Measurements from ENCODE around the gene PPFIA2.

PPFIA2 gene

DNA sequence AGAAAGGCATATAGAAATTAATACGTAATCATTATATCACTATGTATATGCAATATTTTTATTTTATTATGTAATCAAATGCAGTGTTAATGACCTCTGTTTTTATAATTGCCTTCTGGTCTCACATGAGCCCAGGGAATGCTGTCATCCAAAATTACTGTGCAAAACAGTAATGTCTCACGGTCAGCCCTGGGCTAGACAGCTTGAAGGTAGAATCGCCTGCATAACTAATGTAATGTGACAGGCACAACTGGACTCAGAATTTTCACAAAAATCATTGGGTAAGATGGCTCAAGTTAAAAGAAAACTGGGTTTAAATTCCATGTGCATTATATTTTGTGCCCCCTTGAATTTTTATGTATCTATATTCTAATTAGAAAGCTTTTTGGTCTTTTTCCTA, 293.3 kb downstream of the PPFIA2 start:
- H4K91ac ChIP-seq (ENCODE audit: low read depth, low read length, poor library complexity) = no peak overlapping the region
- no peaks in the 10 kb centered on the region for H3K9me3 ChIP-seq (replicated peaks in 1 of 2; ENCODE audit: control insufficient read depth in 2 of 2, insufficient read depth in 1 of 2, low read depth in 1 of 2, low read length in 2 of 2)
- H2BK5ac ChIP-seq (ENCODE audit: low read length) = no peak overlapping the region
- H2AFZ ChIP-seq (ENCODE audit: low read length) = no peak overlapping the region
- H3K4me3 ChIP-seq (ENCODE audit: low read length in 2 of 2) = no peak overlapping the region
- H3K79me1 ChIP-seq (ENCODE audit: low read depth, low read length) = no peaks in the 10 kb centered on the region
- H3K4ac ChIP-seq (ENCODE audit: low read length) = no peak overlapping the region
- H3K23ac ChIP-seq (ENCODE audit: low read depth, low read length, poor library complexity) = no peak overlapping the region
- no peak overlapping the region for H3K18ac ChIP-seq (ENCODE audit: low read length)
- H3K27me3 ChIP-seq (ENCODE audit: control insufficient read depth in 3 of 3, insufficient read depth in 3 of 3, low read depth in 1 of 3, low read length in 3 of 3) = no peaks in the 10 kb centered on the region
- H3K4me2 ChIP-seq (ENCODE audit: insufficient read depth, low read length, poor library complexity, severe bottlenecking) = no peak overlapping the region
- H3K27ac ChIP-seq (replicated peaks; ENCODE audit: low read length) = no peak overlapping the region
- no peak overlapping the region for H3K9ac ChIP-seq (ENCODE audit: low read depth, low read length, poor library complexity)
- no peaks in the 10 kb centered on the region for H3K4me1 ChIP-seq (ENCODE audit: control insufficient read depth in 2 of 2, insufficient read depth in 1 of 2, low read depth in 1 of 2, low read length in 2 of 2)
- H2AK5ac ChIP-seq (ENCODE audit: low read depth, low read length) = no peak overlapping the region
- no peaks in the 10 kb centered on the region for H3K36me3 ChIP-seq (replicated peaks in 1 of 2; ENCODE audit: control insufficient read depth in 2 of 2, insufficient read depth in 2 of 2, low read length in 2 of 2)
- no peak for DNase-seq (ENCODE audit: low spot score)
- WGBS, 2 donors (ENCODE audit: extremely low coverage in 2 of 2, insufficient read length in 2 of 2, insufficient replicate concordance in 1 of 2) = no CpG with 5 or more reads among the region's 3 CpGs
- no peak overlapping the region for H4K8ac ChIP-seq (ENCODE audit: low read depth, low read length)
- no peak overlapping the region for H2BK120ac ChIP-seq (ENCODE audit: low read depth, low read length)
- H2BK12ac ChIP-seq (ENCODE audit: low read length) = no peak overlapping the region
- no peak overlapping the region for H2BK15ac ChIP-seq (ENCODE audit: low read length)
- no peak overlapping the region for H3K14ac ChIP-seq (ENCODE audit: low read length)

DNA sequence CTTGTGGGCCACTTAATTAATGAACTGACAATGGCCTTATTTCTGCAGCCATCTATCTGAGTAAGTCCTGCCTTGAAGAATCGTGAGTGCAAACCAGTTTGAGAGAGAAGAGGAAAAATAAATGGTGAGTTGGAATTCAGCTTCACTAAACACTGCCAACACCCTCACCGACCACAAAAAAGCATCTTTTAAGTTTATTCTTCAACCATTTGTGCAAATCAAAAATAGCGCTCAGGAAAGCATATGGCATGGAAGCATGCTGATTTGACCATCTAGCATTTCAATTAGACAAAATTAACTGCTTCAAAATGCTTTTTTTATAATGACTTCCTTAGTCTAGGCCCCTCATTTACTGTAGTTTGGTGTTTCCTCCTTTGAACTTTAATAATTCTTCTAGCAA, 294.0 kb downstream of the PPFIA2 start:
- H4K91ac ChIP-seq (ENCODE audit: low read depth, low read length, poor library complexity) = no peak overlapping the region
- no peaks in the 10 kb centered on the region for H3K27me3 ChIP-seq (ENCODE audit: control insufficient read depth in 3 of 3, insufficient read depth in 3 of 3, low read depth in 1 of 3, low read length in 3 of 3)
- H2AFZ ChIP-seq (ENCODE audit: low read length) = no peak overlapping the region
- no peak for DNase-seq (ENCODE audit: low spot score)
- no peaks in the 10 kb centered on the region for H3K79me1 ChIP-seq (ENCODE audit: low read depth, low read length)
- H3K9me3 ChIP-seq (replicated peaks in 1 of 2; ENCODE audit: control insufficient read depth in 2 of 2, insufficient read depth in 1 of 2, low read depth in 1 of 2, low read length in 2 of 2) = no peaks in the 10 kb centered on the region
- H3K4me2 ChIP-seq (ENCODE audit: insufficient read depth, low read length, poor library complexity, severe bottlenecking) = no peak overlapping the region
- H3K14ac ChIP-seq (ENCODE audit: low read length) = no peak overlapping the region
- no peaks in the 10 kb centered on the region for H3K4me1 ChIP-seq (ENCODE audit: control insufficient read depth in 2 of 2, insufficient read depth in 1 of 2, low read depth in 1 of 2, low read length in 2 of 2)
- no peak overlapping the region for H3K23ac ChIP-seq (ENCODE audit: low read depth, low read length, poor library complexity)
- H2BK120ac ChIP-seq (ENCODE audit: low read depth, low read length) = no peak overlapping the region
- H3K27ac ChIP-seq (replicated peaks; ENCODE audit: low read length) = no peak overlapping the region
- H3K9ac ChIP-seq (ENCODE audit: low read depth, low read length, poor library complexity) = no peak overlapping the region
- WGBS, 2 donors (ENCODE audit: extremely low coverage in 2 of 2, insufficient read length in 2 of 2, insufficient replicate concordance in 1 of 2) = no CpG with 5 or more reads among the region's 3 CpGs
- no peaks in the 10 kb centered on the region for H3K36me3 ChIP-seq (replicated peaks in 1 of 2; ENCODE audit: control insufficient read depth in 2 of 2, insufficient read depth in 2 of 2, low read length in 2 of 2)
- no peak overlapping the region for H2BK5ac ChIP-seq (ENCODE audit: low read length)
- H4K8ac ChIP-seq (ENCODE audit: low read depth, low read length) = no peak overlapping the region
- H2AK5ac ChIP-seq (ENCODE audit: low read depth, low read length) = no peak overlapping the region
- H2BK12ac ChIP-seq (ENCODE audit: low read length) = no peak overlapping the region
- no peak overlapping the region for H2BK15ac ChIP-seq (ENCODE audit: low read length)
- no peak overlapping the region for H3K4me3 ChIP-seq (ENCODE audit: low read length in 2 of 2)
- H3K4ac ChIP-seq (ENCODE audit: low read length) = no peak overlapping the region
- H3K18ac ChIP-seq (ENCODE audit: low read length) = no peak overlapping the region

DNA sequence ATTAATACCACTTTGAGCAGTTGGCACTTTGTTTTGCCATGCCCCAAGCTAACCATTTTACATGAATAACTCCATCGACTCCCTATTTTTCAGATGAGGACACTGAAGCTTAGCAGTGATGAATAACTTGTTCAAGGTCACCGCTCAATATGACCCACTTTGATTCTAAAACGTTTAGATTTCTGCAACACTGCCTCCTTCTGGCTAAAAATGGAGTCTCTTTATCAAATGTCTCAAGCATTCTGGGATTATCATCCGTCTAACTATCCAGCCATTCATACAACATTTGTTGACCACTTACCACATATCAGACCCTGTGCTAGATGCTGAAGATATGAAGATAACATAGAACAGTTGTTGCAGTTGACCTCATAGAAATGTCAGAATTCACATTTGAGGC, 298.0 kb downstream of the PPFIA2 start:
- no peak overlapping the region for H2BK12ac ChIP-seq (ENCODE audit: low read length)
- WGBS, 2 donors (ENCODE audit: extremely low coverage in 2 of 2, insufficient read length in 2 of 2, insufficient replicate concordance in 1 of 2) = no CpG with 5 or more reads among the region's 4 CpGs
- H2BK120ac ChIP-seq (ENCODE audit: low read depth, low read length) = no peak overlapping the region
- no peak overlapping the region for H3K4me3 ChIP-seq (ENCODE audit: low read length in 2 of 2)
- no peak overlapping the region for H3K27ac ChIP-seq (replicated peaks; ENCODE audit: low read length)
- H2AK5ac ChIP-seq (ENCODE audit: low read depth, low read length) = no peak overlapping the region
- H3K4ac ChIP-seq (ENCODE audit: low read length) = no peak overlapping the region
- no peak overlapping the region for H2BK5ac ChIP-seq (ENCODE audit: low read length)
- H3K4me1 ChIP-seq (ENCODE audit: control insufficient read depth in 2 of 2, insufficient read depth in 1 of 2, low read depth in 1 of 2, low read length in 2 of 2) = no peaks in the 10 kb centered on the region
- H2BK15ac ChIP-seq (ENCODE audit: low read length) = no peak overlapping the region
- no peaks in the 10 kb centered on the region for H3K9me3 ChIP-seq (replicated peaks in 1 of 2; ENCODE audit: control insufficient read depth in 2 of 2, insufficient read depth in 1 of 2, low read depth in 1 of 2, low read length in 2 of 2)
- H3K79me1 ChIP-seq (ENCODE audit: low read depth, low read length) = no peaks in the 10 kb centered on the region
- DNase-seq (ENCODE audit: low spot score) = no peak
- H3K23ac ChIP-seq (ENCODE audit: low read depth, low read length, poor library complexity) = no peak overlapping the region
- no peak overlapping the region for H3K14ac ChIP-seq (ENCODE audit: low read length)
- no peak overlapping the region for H3K4me2 ChIP-seq (ENCODE audit: insufficient read depth, low read length, poor library complexity, severe bottlenecking)
- no peak overlapping the region for H4K8ac ChIP-seq (ENCODE audit: low read depth, low read length)
- H4K91ac ChIP-seq (ENCODE audit: low read depth, low read length, poor library complexity) = no peak overlapping the region
- H3K9ac ChIP-seq (ENCODE audit: low read depth, low read length, poor library complexity) = no peak overlapping the region
- no peaks in the 10 kb centered on the region for H3K27me3 ChIP-seq (ENCODE audit: control insufficient read depth in 3 of 3, insufficient read depth in 3 of 3, low read depth in 1 of 3, low read length in 3 of 3)
- H3K18ac ChIP-seq (ENCODE audit: low read length) = no peak overlapping the region
- H2AFZ ChIP-seq (ENCODE audit: low read length) = no peak overlapping the region
- H3K36me3 ChIP-seq (replicated peaks in 1 of 2; ENCODE audit: control insufficient read depth in 2 of 2, insufficient read depth in 2 of 2, low read length in 2 of 2) = no peaks in the 10 kb centered on the region

DNA sequence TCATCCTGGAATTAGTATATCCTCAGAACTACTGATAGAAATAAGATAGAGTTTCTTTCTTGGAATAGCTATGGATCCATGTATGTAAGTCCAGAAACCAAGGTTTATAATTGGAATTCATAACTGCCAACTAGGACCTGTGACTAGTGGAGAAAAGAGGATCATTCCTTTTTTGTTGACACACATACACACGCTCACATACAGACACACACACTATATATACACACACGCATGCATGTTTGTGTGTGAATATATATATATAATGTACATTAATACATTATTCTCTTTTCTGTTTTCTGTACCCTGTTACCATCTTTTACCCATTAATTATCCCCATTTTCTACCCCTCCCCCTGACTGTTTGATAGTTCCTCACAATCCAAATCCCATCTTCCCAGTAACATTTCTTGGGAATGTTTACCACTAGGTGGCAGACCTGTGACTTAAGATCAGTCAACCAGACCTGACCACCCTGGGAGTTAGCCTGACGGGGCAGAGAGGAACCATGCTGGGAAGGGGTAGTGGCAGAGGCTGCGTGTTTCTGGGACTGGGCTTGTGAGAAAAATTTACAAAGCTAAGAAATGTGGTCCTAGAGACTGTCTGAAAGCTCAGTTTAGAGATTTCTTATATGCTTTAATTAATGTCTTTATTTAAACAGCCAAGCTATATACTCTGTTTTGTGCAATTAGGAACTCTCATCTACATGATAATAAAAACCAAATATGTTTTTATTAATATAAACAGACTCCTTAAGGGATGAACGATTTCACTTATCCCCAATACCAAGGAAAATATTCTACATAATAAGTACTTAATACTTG, 308.0 kb downstream of the PPFIA2 start:
- Histone ChIP-seq H3K4ac (ENCODE audit: low read length) (no peak overlapping the region), H3K4me3 (ENCODE audit: low read length in 2 of 2) (no peak overlapping the region), H4K91ac (ENCODE audit: low read depth, low read length, poor library complexity) (no peak overlapping the region), H3K36me3 (replicated peaks in 1 of 2; ENCODE audit: control insufficient read depth in 2 of 2, insufficient read depth in 2 of 2, low read length in 2 of 2) (no peaks in the 10 kb centered on the region), H2AFZ (ENCODE audit: low read length) (no peak overlapping the region), H2BK5ac (ENCODE audit: low read length) (no peak overlapping the region), H2BK120ac (ENCODE audit: low read depth, low read length) (no peak overlapping the region), H3K9ac (ENCODE audit: low read depth, low read length, poor library complexity) (no peak overlapping the region), H2BK12ac (ENCODE audit: low read length) (no peak overlapping the region), H3K4me2 (ENCODE audit: insufficient read depth, low read length, poor library complexity, severe bottlenecking) (no peak overlapping the region), H3K14ac (ENCODE audit: low read length) (no peak overlapping the region), H3K9me3 (replicated peaks in 1 of 2; ENCODE audit: control insufficient read depth in 2 of 2, insufficient read depth in 1 of 2, low read depth in 1 of 2, low read length in 2 of 2) (no peaks in the 10 kb centered on the region), H3K27me3 (ENCODE audit: control insufficient read depth in 3 of 3, insufficient read depth in 3 of 3, low read depth in 1 of 3, low read length in 3 of 3) (no peaks in the 10 kb centered on the region), H3K79me1 (ENCODE audit: low read depth, low read length) (no peaks in the 10 kb centered on the region), H2BK15ac (ENCODE audit: low read length) (no peak overlapping the region), H3K18ac (ENCODE audit: low read length) (no peak overlapping the region), H4K8ac (ENCODE audit: low read depth, low read length) (no peak overlapping the region), H2AK5ac (ENCODE audit: low read depth, low read length) (no peak overlapping the region), H3K4me1 (ENCODE audit: control insufficient read depth in 2 of 2, insufficient read depth in 1 of 2, low read depth in 1 of 2, low read length in 2 of 2) (no peaks in the 10 kb centered on the region), H3K27ac (replicated peaks; ENCODE audit: low read length) (no peak overlapping the region), H3K23ac (ENCODE audit: low read depth, low read length, poor library complexity) (no peak overlapping the region)
- peak; percentile 61 for DNase-seq (ENCODE audit: low spot score)
- WGBS, 2 donors (ENCODE audit: extremely low coverage in 2 of 2, insufficient read length in 2 of 2, insufficient replicate concordance in 1 of 2) = no CpG with 5 or more reads among the region's 5 CpGs

All from neuronal stem cell (in vitro differentiated cells).